B cell (primary cell): ENCODE data around the gene DAPP1. TPM values are rescaled to one million over a fixed set of nuclear protein-coding genes. Genes with fewer than 3 reads are reported as not detected.

Source experiments
- ATAC-seq: fragments of 200-7000 bp; cut with Tn5 transposase; one replicate; pipeline ENCODE4 v1.10.0; 2021; ENCODE audit warnings: low read depth, mild to moderate bottlenecking, moderate number of reproducible peaks, moderate library complexity
- CTCF ChIA-PET: fragments of 350-600 bp; sonication (Branson Sonifier 250); formaldehyde crosslinking; loops from one replicate; lab custom pipeline; 2021; ENCODE audit warnings: antibody characterized with exemption, inconsistent platforms; lab: Charles Lee
- POLR2A ChIA-PET: fragments of 350-600 bp; sonication (Branson Sonifier 250); formaldehyde crosslinking; loops from one replicate; lab custom pipeline; 2021; ENCODE audit warnings: antibody characterized with exemption; lab: Charles Lee
- DNase-seq: peaks from one replicate; pipeline ENCODE4 v3.0.0; 2013
- H2AFZ ChIP-seq: 2 replicates; pipeline ENCODE4 v1.6.1; 2012; ENCODE audit warnings: mild to moderate bottlenecking, low read depth, low read length; ENCODE audit not compliant: insufficient read depth, poor library complexity, severe bottlenecking
- H3K27ac ChIP-seq, 2 donors: 1 replicate in 1 of 2; 2 replicates in 1 of 2; pipeline ENCODE4 v1.5.1; 2012 to 2013; ENCODE audit warnings: low read length in 2 of 2, mild to moderate bottlenecking in 2 of 2, moderate library complexity in 1 of 2
- H3K27me3 ChIP-seq, 4 experiments: fragments of 200-600 bp in 1 of 4; sonication (generic) in 1 of 4; replicated peaks in 1 of 4; 1 replicate in 2 of 4; 2 replicates in 2 of 4; pipeline versions ENCODE4 v1.6.1 to v1.7.0; 2013 to 2016; ENCODE audit warnings: low read length in 3 of 4, mild to moderate bottlenecking in 2 of 4, mixed read lengths in 1 of 4, moderate library complexity in 1 of 4; ENCODE audit not compliant: insufficient read depth in 4 of 4, control insufficient read depth in 3 of 4; ENCODE audit errors: control extremely low read depth in 1 of 4
- H3K36me3 ChIP-seq, 2 experiments: replicated peaks in 1 of 2; 1 replicate in 1 of 2; 2 replicates in 1 of 2; pipeline versions ENCODE4 v1.6.1 to v1.7.1; 2013; ENCODE audit warnings: low read length in 1 of 2; ENCODE audit not compliant: insufficient read depth in 2 of 2, control insufficient read depth in 1 of 2; ENCODE audit errors: control extremely low read depth in 1 of 2, extremely low read depth in 1 of 2
- H3K4me1 ChIP-seq, 2 donors: fragments of 200-600 bp in 1 of 2; sonication (generic) in 1 of 2; 1 replicate in 1 of 2; 2 replicates in 1 of 2; pipeline versions ENCODE4 v1.5.1 to v1.6.1; 2013 to 2017; ENCODE audit warnings: low read length in 2 of 2; ENCODE audit not compliant: control insufficient read depth in 2 of 2, insufficient read depth in 2 of 2
- H3K4me2 ChIP-seq: replicated peaks from 2 replicates; pipeline ENCODE3; 2012; ENCODE audit warnings: mild to moderate bottlenecking, low read depth, low read length; ENCODE audit not compliant: poor library complexity, severe bottlenecking
- H3K4me3 ChIP-seq, 5 experiments: fragments of 200-600 bp in 1 of 5; sonication (generic) in 1 of 5; 1 replicate in 3 of 5; 2 replicates in 2 of 5; pipeline versions ENCODE4 v1.5.1 to v1.7.0; 2011 to 2016; ENCODE audit warnings: low read length in 4 of 5, mild to moderate bottlenecking in 4 of 5, low read depth in 2 of 5, control low read depth in 1 of 5, moderate library complexity in 1 of 5; ENCODE audit not compliant: insufficient read depth in 1 of 5; ENCODE audit errors: control extremely low read depth in 1 of 5, extremely low read depth in 1 of 5
- H3K79me2 ChIP-seq: fragments of 200-600 bp; sonication (generic); one replicate; pipeline ENCODE4 v1.6.0; 2016; ENCODE audit warnings: low read length; ENCODE audit not compliant: control insufficient read depth, insufficient read depth
- H3K9ac ChIP-seq: fragments of 200-600 bp; sonication (generic); 2 replicates; pipeline ENCODE4 v1.6.1; 2017; ENCODE audit warnings: mild to moderate bottlenecking, low read length, moderate library complexity
- H3K9me3 ChIP-seq, 3 donors: one replicate each; pipeline versions ENCODE4 v1.6.1 to v1.7.1; 2013; ENCODE audit warnings: low read length in 2 of 3; ENCODE audit not compliant: control insufficient read depth in 2 of 3, insufficient read depth in 1 of 3; ENCODE audit errors: control extremely low read depth in 1 of 3
- H4K20me1 ChIP-seq: 2 replicates; pipeline ENCODE4 v1.6.0; 2012; ENCODE audit warnings: mild to moderate bottlenecking, low read length; ENCODE audit not compliant: insufficient read depth, control insufficient read depth, poor library complexity, severe bottlenecking
- H3K27ac Mint-ChIP-seq: one replicate; pipeline ENCODE4 v1.8.0; 2021; ENCODE audit warnings: mixed read lengths
- H3K27me3 Mint-ChIP-seq: one replicate; pipeline ENCODE4 v1.8.0; 2021; ENCODE audit warnings: mixed read lengths
- H3K4me1 Mint-ChIP-seq: one replicate; pipeline ENCODE4 v1.8.0; 2021; ENCODE audit warnings: mixed read lengths
- H3K4me3 Mint-ChIP-seq: one replicate; pipeline ENCODE4 v1.8.0; 2021; ENCODE audit warnings: mixed read lengths
- H3K9me3 Mint-ChIP-seq: one replicate; pipeline ENCODE4 v1.8.0; 2022; ENCODE audit warnings: mixed read lengths; ENCODE audit not compliant: insufficient read depth
- EZH2 ChIP-seq: IDR thresholded peaks from 2 replicates; pipeline ENCODE4 v1.6.1; 2012; ENCODE audit warnings: borderline replicate concordance, low read depth, mild to moderate bottlenecking, moderate library complexity, low read length; ENCODE audit not compliant: insufficient read depth, poor library complexity, severe bottlenecking
- WGBS: methylation state at CpG from one replicate; pipeline ENCODE4 v1.1.5; 2013; ENCODE audit warnings: missing lambda C conversion rate; ENCODE audit not compliant: insufficient coverage; 5-methylcytosine and 5-hydroxymethylcytosine counted together
- intact Hi-C: fragments of 100-400 bp; cut with micrococcal nuclease; formaldehyde crosslinking; loops from one replicate; pipeline ENCODE4 v1.10.0; 2022
- polyA plus RNA-seq: library from polyadenylated mRNA; depleted of rRNA; stranded (reverse); fragments of >200 nt; gene quantifications from 2 replicates; pipeline ENCODE4 v1.2.3, GENCODE V29; 2012
- total RNA-seq, 2 donors: library from RNA; stranded (reverse); fragments of 120-200 nt in 1 of 2; gene quantifications; 1 replicate in 1 of 2; 2 replicates in 1 of 2; pipeline versions ENCODE4 v1.2.3 to v1.2.4, GENCODE V29; 2013 to 2022
- TF ChIP-seq, protein P1 (sequence below): fragments of 200-600 bp; IDR thresholded peaks from one replicate; pipeline ENCODE4 v1.8.0; 2022; ENCODE audit warnings: antibody characterized with exemption, mild to moderate bottlenecking

The DAPP1 gene
- total and polyA plus RNA-seq, 2 donors (not counting 1 experiment from before 2014, with no cell fraction given) = 82.5 to 166 TPM

DNA sequence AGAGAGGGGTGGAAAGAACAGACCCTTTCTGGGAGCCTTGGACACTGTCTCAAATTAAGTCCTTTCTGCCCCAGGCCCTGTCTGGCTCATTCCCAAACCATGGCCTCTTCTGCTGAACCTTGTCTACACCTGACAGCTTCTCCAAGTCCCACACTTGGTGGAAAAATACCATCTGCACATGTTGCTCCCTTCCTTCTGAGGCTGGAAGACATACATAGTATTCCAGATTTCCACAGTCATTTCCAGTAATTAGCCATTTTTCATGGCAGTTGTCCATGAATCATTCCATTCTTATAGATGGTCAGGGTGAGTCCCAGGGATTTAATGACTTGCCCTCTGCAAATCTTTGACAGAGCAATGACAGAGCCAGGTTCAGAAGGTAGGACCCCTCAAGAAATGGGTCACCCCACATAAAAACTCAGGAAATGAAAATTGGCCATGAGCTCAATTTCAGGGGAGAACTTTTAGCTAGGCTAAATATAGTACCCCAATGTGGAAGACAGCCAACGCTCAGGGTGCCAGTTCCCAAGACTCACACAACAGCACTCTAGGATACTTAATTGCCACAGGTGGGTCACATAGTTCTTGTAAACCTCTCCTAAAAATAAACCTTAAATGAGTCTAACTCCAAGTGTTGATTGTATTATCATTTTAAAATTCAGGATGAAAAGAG lies 16.2 kb upstream of the DAPP1 start:
- ChIA-PET CTCF (interaction anchor here (1.5 to 2.3 kb wide), 3 partner anchors 8 to 11 kb away, joined by 3 to 14 read pairs (median 6); no protein-coding TSS in a partner anchor), POLR2A (no interaction called here)
- Mint-ChIP-seq H3K9me3 (peaks cover 1% of the 10 kb centered on the region), H3K4me1 (no peaks in the 10 kb centered on the region), H3K4me3 (no peak overlapping the region), H3K27ac (no peak overlapping the region), H3K27me3 (peaks cover 60% of the 10 kb centered on the region)
- H3K4me1 ChIP-seq = no peaks in the 10 kb centered on the region
- no CpG with 5 or more reads among the region's 1 CpG for WGBS
- intact Hi-C loops = no loop called here
- TF ChIP-seq, protein P1, sequence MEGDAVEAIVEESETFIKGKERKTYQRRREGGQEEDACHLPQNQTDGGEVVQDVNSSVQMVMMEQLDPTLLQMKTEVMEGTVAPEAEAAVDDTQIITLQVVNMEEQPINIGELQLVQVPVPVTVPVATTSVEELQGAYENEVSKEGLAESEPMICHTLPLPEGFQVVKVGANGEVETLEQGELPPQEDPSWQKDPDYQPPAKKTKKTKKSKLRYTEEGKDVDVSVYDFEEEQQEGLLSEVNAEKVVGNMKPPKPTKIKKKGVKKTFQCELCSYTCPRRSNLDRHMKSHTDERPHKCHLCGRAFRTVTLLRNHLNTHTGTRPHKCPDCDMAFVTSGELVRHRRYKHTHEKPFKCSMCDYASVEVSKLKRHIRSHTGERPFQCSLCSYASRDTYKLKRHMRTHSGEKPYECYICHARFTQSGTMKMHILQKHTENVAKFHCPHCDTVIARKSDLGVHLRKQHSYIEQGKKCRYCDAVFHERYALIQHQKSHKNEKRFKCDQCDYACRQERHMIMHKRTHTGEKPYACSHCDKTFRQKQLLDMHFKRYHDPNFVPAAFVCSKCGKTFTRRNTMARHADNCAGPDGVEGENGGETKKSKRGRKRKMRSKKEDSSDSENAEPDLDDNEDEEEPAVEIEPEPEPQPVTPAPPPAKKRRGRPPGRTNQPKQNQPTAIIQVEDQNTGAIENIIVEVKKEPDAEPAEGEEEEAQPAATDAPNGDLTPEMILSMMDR = no peak
- TF ChIP-seq EZH2 = no peak
- DNase-seq (no peak), ATAC-seq (no peak)
- peaks cover 0 to 30% (median 19%) of the 10 kb centered on the region in 4 experiments for H3K27me3 ChIP-seq
- no peak overlapping the region for H3K27ac ChIP-seq
- no peaks in the 10 kb centered on the region for H3K36me3 ChIP-seq
- no peaks in the 10 kb centered on the region for H3K79me2 ChIP-seq
- peaks cover 0 to 8% (median 0%) of the 10 kb centered on the region in 3 donors for H3K9me3 ChIP-seq
- no peaks in the 10 kb centered on the region for H4K20me1 ChIP-seq
- H2AFZ ChIP-seq = no peak overlapping the region
- H3K4me2 ChIP-seq = no peak overlapping the region
- H3K9ac ChIP-seq = no peak overlapping the region
- H3K4me3 ChIP-seq = no peak overlapping the region

DNA sequence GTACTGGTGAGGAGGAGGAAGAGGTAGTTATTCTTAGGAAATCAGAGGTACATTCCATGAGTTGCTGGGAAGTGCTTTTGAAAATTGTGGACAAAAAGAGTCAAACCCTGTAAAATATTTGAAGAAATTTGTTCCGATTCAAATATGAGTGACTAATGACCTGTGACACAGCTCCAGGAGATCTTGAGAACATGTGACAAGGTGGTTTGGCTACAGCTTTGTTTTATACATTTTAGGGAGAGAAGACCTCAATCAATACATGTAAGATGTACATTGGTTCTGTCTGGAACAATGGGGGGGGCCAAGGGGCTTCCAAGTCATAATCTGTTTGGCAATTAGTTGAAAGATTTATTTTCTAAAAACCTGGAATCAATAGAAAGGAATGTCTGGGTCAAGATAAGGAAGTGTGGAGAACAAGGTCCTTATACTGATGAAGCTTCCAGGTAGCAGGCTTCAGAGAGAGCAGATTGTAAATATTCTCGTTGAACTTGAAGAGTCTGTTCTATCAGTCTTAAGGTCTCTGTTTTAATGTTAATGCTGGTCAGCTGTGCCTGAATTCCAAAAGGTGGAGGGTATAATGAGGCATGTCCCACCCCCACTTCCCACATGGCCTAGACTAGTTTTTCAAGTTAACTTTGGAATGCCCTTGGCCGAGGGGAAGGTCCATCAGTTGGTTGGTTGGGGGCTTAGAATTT lies 15.5 kb upstream of the DAPP1 start:
- H3K4me1 Mint-ChIP-seq = no peaks in the 10 kb centered on the region
- H3K9me3 ChIP-seq = peaks cover 0 to 8% (median 0%) of the 10 kb centered on the region in 3 donors
- CTCF ChIA-PET = interaction anchor here (1.7 kb wide), 1 partner anchor 10 kb away, joined by 3 read pairs; no protein-coding TSS in a partner anchor
- H3K79me2 ChIP-seq = no peaks in the 10 kb centered on the region
- no peak overlapping the region for H3K4me3 ChIP-seq
- H3K4me2 ChIP-seq = no peak overlapping the region
- TF ChIP-seq EZH2 = no peak
- TF ChIP-seq, protein P1 = no peak
- intact Hi-C loops = no loop called here
- no peak overlapping the region for H3K9ac ChIP-seq
- DNase-seq (no peak), ATAC-seq (no peak)
- no peak overlapping the region for H3K27ac ChIP-seq
- H4K20me1 ChIP-seq = no peaks in the 10 kb centered on the region
- H3K4me3 Mint-ChIP-seq = no peak overlapping the region
- H3K36me3 ChIP-seq = no peaks in the 10 kb centered on the region
- peaks cover 58% of the 10 kb centered on the region for H3K27me3 Mint-ChIP-seq
- 100% methylated on average over 1 of the region's 3 CpGs for WGBS
- POLR2A ChIA-PET = no interaction called here
- H2AFZ ChIP-seq = no peak overlapping the region
- peaks cover 0 to 30% (median 19%) of the 10 kb centered on the region in 4 experiments for H3K27me3 ChIP-seq
- peaks cover 1% of the 10 kb centered on the region for H3K9me3 Mint-ChIP-seq
- H3K4me1 ChIP-seq = no peaks in the 10 kb centered on the region
- no peak overlapping the region for H3K27ac Mint-ChIP-seq
